Measurements from ENCODE around the gene ITGA11.

ITGA11 gene

DNA sequence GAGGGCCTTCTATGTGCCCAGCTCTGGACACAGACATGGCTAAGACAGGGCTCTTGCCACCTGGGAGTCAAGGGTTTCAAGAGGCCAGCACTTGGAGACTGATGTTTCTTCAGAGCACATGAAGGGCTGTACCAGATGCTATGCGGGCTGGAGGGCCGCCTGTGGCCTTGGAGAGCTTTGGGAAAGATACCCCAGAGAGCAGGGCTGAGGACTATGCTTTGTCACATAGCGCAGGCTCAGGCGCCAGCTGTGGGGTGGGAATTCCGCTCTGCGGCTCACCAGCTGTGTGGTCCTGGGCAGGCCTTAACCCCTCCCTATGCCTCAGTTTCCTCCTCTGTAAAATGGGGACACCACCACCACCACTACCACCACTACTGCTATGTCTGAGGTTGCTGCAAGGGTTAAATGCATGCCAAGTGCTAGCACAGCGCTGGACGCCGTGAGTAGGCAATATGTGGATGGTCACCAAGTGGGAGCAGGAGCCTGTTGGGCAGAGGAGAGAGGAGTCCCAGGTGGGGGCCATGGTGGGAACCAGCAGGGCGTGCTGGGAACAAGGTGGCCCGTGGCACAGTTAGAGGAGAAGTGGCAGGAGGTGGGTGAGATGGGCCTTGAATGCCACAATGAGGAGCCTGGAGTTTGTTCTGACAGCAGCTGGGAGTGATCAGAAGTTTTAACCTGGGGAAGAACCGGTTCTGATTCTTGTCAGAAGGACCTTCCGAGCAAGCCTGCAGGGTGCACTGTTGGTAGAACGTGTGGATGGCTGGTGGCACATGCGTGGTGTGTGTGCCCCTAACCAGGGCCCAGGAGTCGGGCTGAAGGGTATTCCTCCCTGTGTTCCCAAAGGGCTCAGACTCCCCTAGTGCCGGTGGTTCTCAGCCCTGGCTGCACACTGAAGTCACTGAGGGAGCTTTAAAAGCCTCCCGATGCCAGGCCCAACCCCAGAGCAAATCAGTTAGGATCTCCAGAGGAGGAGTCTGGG, 112.7 kb downstream of the ITGA11 start:
- H3K4me3 ChIP-seq = no peak overlapping the region
- H3K9me3 ChIP-seq = no peaks in the 10 kb centered on the region
- peak overlapping the region; percentile 4 to 43 for H3K27ac ChIP-seq
- peaks cover 41 to 94% (median 60%) of the 10 kb centered on the region in 3 donors for H3K36me3 ChIP-seq
- intact Hi-C loops (cut with DNase I; ENCODE audit: low total_unique reads) = no loop called here
- TF ChIP-seq, protein P1, sequence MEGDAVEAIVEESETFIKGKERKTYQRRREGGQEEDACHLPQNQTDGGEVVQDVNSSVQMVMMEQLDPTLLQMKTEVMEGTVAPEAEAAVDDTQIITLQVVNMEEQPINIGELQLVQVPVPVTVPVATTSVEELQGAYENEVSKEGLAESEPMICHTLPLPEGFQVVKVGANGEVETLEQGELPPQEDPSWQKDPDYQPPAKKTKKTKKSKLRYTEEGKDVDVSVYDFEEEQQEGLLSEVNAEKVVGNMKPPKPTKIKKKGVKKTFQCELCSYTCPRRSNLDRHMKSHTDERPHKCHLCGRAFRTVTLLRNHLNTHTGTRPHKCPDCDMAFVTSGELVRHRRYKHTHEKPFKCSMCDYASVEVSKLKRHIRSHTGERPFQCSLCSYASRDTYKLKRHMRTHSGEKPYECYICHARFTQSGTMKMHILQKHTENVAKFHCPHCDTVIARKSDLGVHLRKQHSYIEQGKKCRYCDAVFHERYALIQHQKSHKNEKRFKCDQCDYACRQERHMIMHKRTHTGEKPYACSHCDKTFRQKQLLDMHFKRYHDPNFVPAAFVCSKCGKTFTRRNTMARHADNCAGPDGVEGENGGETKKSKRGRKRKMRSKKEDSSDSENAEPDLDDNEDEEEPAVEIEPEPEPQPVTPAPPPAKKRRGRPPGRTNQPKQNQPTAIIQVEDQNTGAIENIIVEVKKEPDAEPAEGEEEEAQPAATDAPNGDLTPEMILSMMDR (IDR thresholded peaks at IDR 0.05) = no peak
- peaks cover 0 to 22% (median 5%) of the 10 kb centered on the region in 4 donors for H3K4me1 ChIP-seq
- DNase-seq = peak in 1 of 2 donors; percentile 61
- H3K27me3 ChIP-seq = no peaks in the 10 kb centered on the region

DNA sequence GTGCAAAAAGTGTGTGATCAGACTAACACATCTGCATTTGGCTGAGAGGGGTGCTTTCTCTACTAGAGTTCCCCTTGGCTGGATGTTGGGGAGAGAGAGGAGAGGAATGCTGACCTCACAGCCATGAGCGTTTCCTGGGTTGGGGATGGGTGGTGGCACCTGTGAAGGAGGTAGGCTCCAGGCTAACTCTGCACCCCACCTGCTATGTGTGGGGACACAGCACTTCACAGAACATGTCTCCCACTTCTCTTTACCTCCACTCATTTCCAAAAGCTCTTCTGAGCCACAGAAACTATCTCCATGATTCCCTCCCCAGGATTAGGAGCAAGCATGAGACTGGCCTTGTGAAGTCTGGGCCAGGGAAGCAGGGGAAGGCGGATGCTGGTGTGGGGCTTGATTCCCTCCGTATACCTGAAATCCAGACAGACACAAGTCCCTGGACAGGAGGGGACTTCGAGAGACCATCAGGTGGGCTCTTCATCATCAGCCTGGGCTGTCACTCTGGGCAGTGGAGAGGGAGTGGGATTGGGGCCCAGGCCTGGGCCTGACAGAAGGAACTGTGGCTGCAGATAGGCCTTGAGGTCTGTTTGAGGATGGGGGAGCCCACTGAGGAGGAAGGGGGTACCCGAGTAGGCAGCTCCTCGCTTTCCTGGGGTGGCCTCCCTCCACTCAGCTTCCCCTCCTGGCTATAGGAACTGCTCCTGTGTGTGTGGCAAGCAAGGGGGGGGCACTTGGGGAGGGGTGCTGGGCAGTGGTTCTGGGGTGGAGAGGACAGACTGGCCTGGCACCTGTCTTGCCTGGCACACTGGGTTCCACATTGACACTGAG, 113.7 kb downstream of the ITGA11 start:
- H3K4me1 ChIP-seq = peaks cover 0 to 29% (median 5%) of the 10 kb centered on the region in 4 donors
- TF ChIP-seq, protein P1 (IDR thresholded peaks at IDR 0.05) = no peak
- intact Hi-C loops (cut with DNase I; ENCODE audit: low total_unique reads) = no loop called here
- H3K9me3 ChIP-seq = no peaks in the 10 kb centered on the region
- DNase-seq = peak in 1 of 2 donors; percentile 56
- H3K36me3 ChIP-seq = peaks cover 36 to 93% (median 56%) of the 10 kb centered on the region in 3 donors
- H3K4me3 ChIP-seq = no peak overlapping the region
- H3K27me3 ChIP-seq = no peaks in the 10 kb centered on the region
- peak overlapping the region; percentile 4 to 43 for H3K27ac ChIP-seq

GRCh38 chr15:68317281-68318007, 114.5 kb downstream of the ITGA11 start:
- Histone ChIP-seq H3K27me3 (no peaks in the 10 kb centered on the region), H3K4me3 (no peak overlapping the region), H3K36me3 (peaks cover 33 to 92% (median 61%) of the 10 kb centered on the region in 3 donors), H3K4me1 (peaks cover 0 to 29% (median 5%) of the 10 kb centered on the region in 4 donors), H3K27ac (peak overlapping the region in 1 of 2 donors; percentile 70), H3K9me3 (no peaks in the 10 kb centered on the region)
- intact Hi-C loops (cut with DNase I; ENCODE audit: low total_unique reads) = no loop called here
- TF ChIP-seq, protein P1 (IDR thresholded peaks at IDR 0.05) = no peak
- peak; percentile 22 to 58 for DNase-seq

DNA sequence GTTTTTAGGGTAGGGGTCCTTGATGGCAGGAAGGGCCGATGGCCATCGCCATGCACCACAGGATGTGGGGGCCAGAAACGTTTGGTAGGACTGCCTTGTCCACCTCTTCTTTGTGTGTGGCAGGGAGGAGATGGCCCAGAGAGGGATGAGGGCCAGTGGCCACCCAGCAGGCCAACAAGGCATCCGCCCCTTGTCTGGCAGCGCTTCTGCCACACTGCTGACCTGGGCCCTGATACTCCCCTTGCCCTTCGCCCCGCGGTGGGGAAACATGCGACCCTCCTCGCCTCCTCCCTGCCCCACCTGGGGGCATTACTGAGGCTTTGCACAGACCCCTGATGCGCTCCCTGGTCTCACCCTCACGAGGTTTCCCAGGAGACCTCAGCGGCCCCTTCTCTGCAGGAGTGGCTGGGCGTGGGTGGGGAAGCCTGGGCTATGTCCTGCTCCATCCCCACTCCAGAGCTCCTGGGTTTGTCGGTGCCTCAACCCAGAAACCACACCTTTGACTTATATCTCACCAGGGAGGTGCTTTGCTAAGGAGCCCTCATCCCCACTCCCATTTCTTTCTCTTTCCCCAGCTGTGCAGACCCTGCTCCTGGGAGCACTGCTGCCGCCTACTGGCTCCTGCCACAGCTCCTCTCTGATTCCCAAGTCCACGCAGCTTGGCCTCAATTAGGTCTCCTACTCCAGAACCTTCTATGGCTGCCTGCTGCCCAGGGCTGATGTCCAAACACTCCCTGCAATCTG, 115.7 kb downstream of the ITGA11 start:
- intact Hi-C loops (cut with DNase I; ENCODE audit: low total_unique reads) = no loop called here
- TF ChIP-seq, protein P1 (IDR thresholded peaks at IDR 0.05) = no peak
- Histone ChIP-seq H3K9me3 (no peaks in the 10 kb centered on the region), H3K36me3 (peaks cover 32 to 92% (median 62%) of the 10 kb centered on the region in 3 donors), H3K27me3 (no peaks in the 10 kb centered on the region), H3K4me3 (no peak overlapping the region), H3K27ac (peak overlapping the region; percentile 70 to 79), H3K4me1 (peaks cover 0 to 34% (median 5%) of the 10 kb centered on the region in 4 donors)
- DNase-seq = peak; percentile 19 to 65

All from tibial artery (tissue), 4 donors.